GM23338 (cell line): ENCODE results near the gene ATP8B2. TPM values are rescaled to one million over a fixed set of nuclear protein-coding genes. Genes with fewer than 3 reads are reported as not detected.

Experiments used
- ATAC-seq: fragments of 200-7000 bp; cut with Tn5 transposase; 3 replicates; pipeline ENCODE4 v1.9.1; 2020
- DNase-seq: peaks from one replicate; pipeline ENCODE4 v3.0.0-alpha.2; 2015; ENCODE audit warnings: low spot score
- H2AFZ ChIP-seq: fragments of 200-600 bp; sonication (generic); 2 replicates; pipeline ENCODE4 v1.8.0; 2016; ENCODE audit warnings: antibody characterized with exemption, mild to moderate bottlenecking, moderate library complexity
- H3F3A ChIP-seq: fragments of 200-600 bp; sonication (generic); replicated peaks from 2 replicates; pipeline ENCODE4 v1.8.0; 2017; ENCODE audit warnings: antibody characterized with exemption, mixed run types, low read depth
- H3K27ac ChIP-seq: fragments of 200-600 bp; sonication (generic); 2 replicates; pipeline ENCODE4 v1.6.1; 2016; ENCODE audit warnings: low read depth
- H3K27me3 ChIP-seq: fragments of 200-600 bp; sonication (generic); 2 replicates; pipeline ENCODE4 v1.8.0; 2016; ENCODE audit warnings: mild to moderate bottlenecking, mixed run types, moderate library complexity; ENCODE audit not compliant: insufficient read depth
- H3K36me3 ChIP-seq: fragments of 200-600 bp; sonication (generic); 2 replicates; pipeline ENCODE4 v1.8.0; 2016; ENCODE audit warnings: mild to moderate bottlenecking; ENCODE audit not compliant: insufficient read depth
- H3K4me1 ChIP-seq: fragments of 200-600 bp; sonication (generic); 2 replicates; pipeline ENCODE4 v1.8.0; 2016; ENCODE audit warnings: mild to moderate bottlenecking, moderate library complexity; ENCODE audit not compliant: insufficient read depth
- H3K4me2 ChIP-seq: fragments of 200-600 bp; sonication (generic); 2 replicates; pipeline ENCODE4 v1.7.1; 2017; ENCODE audit warnings: mixed run types
- H3K4me3 ChIP-seq: fragments of 200-600 bp; sonication (generic); 2 replicates; pipeline ENCODE4 v1.6.1; 2016; ENCODE audit warnings: mixed run types
- H3K79me2 ChIP-seq: fragments of 200-600 bp; sonication (generic); replicated peaks from 2 replicates; pipeline ENCODE4 v1.8.0; 2017; ENCODE audit warnings: mild to moderate bottlenecking; ENCODE audit not compliant: insufficient read depth
- H3K9me2 ChIP-seq: fragments of 200-600 bp; sonication (generic); 2 replicates; pipeline ENCODE4 v1.8.0; 2017; ENCODE audit not compliant: insufficient read depth
- H4K20me1 ChIP-seq: fragments of 200-600 bp; sonication (generic); replicated peaks from 2 replicates; pipeline ENCODE4 v1.8.0; 2017; ENCODE audit warnings: mild to moderate bottlenecking; ENCODE audit not compliant: insufficient read depth
- H3K27ac Mint-ChIP-seq: 2 replicates; pipeline ENCODE4 v1.8.0; 2020; ENCODE audit warnings: inconsistent platforms, mild to moderate bottlenecking, moderate library complexity, mixed read lengths
- H3K27me3 Mint-ChIP-seq: 3 replicates; pipeline ENCODE4 v1.8.0; 2022; ENCODE audit warnings: low read depth, mild to moderate bottlenecking, moderate library complexity, mixed read lengths, inconsistent platforms; ENCODE audit not compliant: insufficient read depth, poor library complexity
- H3K36me3 Mint-ChIP-seq: 3 replicates; pipeline ENCODE4 v1.8.0; 2021; ENCODE audit warnings: low read depth, mild to moderate bottlenecking, inconsistent platforms, moderate library complexity, mixed read lengths
- H3K4me1 Mint-ChIP-seq: 3 replicates; pipeline ENCODE4 v1.8.0; 2020; ENCODE audit warnings: mild to moderate bottlenecking, inconsistent platforms, mixed read lengths
- H3K4me3 Mint-ChIP-seq: 3 replicates; pipeline ENCODE4 v1.8.0; 2021; ENCODE audit warnings: moderate library complexity, mild to moderate bottlenecking, inconsistent platforms, mixed read lengths
- H3K9me3 Mint-ChIP-seq: 3 replicates; pipeline ENCODE4 v1.8.0; 2020; ENCODE audit warnings: moderate library complexity, mild to moderate bottlenecking, inconsistent platforms, mixed read lengths
- CTCF ChIP-seq, 2 experiments: fragments of 200-600 bp in 1 of 2; sonication (generic) in 1 of 2; conservative IDR thresholded peaks; 2 replicates each; pipeline versions ENCODE4 v1.5.1 to v1.6.1; 2016 to 2017; ENCODE audit warnings: antibody characterized with exemption in 2 of 2, low read depth in 2 of 2, mild to moderate bottlenecking in 2 of 2, moderate library complexity in 1 of 2
- ETS1 ChIP-seq: IDR thresholded peaks from 2 replicates; pipeline ENCODE4 v1.6.1; 2016; ENCODE audit warnings: antibody characterized with exemption
- EZH2 ChIP-seq: fragments of 200-600 bp; sonication (generic); IDR thresholded peaks from one replicate; pipeline ENCODE4 v1.8.0; 2017; ENCODE audit warnings: antibody characterized with exemption, mild to moderate bottlenecking, low read depth; ENCODE audit not compliant: unreplicated experiment
- EZH2phosphoT487 ChIP-seq: fragments of 200-600 bp; sonication (generic); IDR thresholded peaks from one replicate; pipeline ENCODE4 v1.8.1; 2018; ENCODE audit warnings: antibody characterized with exemption; ENCODE audit not compliant: unreplicated experiment
- NANOG ChIP-seq: IDR thresholded peaks from 2 replicates; pipeline ENCODE4 v1.6.1; 2016; ENCODE audit warnings: antibody characterized with exemption, borderline replicate concordance
- POLR2AphosphoS5 ChIP-seq: IDR thresholded peaks from 2 replicates; pipeline ENCODE4 v1.6.1; 2016; ENCODE audit warnings: antibody characterized with exemption, low read depth
- REST ChIP-seq: IDR thresholded peaks from one replicate; pipeline ENCODE4 v1.6.1; 2018; ENCODE audit warnings: antibody characterized with exemption; ENCODE audit not compliant: unreplicated experiment
- STAT1 ChIP-seq: IDR thresholded peaks from one replicate; pipeline ENCODE4 v1.6.1; 2016; ENCODE audit warnings: antibody characterized with exemption; ENCODE audit not compliant: unreplicated experiment
- ZNF114 ChIP-seq: fragments of 250-450 bp; sonication (Bioruptor Pico); IDR thresholded peaks from 2 replicates; pipeline ENCODE4 v1.5.0; 2020; ENCODE audit warnings: mild to moderate bottlenecking, moderate library complexity
- polyA plus RNA-seq: library from polyadenylated mRNA; unstranded; fragments of >200 nt; fragmentation: Nextera tagmentation; extraction: Ambion mirVana; gene quantifications from 2 replicates; pipeline ENCODE4 v1.2.1, GENCODE V29; 2016
- total RNA-seq: library from RNA; depleted of rRNA; stranded (reverse); fragments of >200 nt; shearing (Covaris generic); gene quantifications from 2 replicates; pipeline ENCODE4 v1.2.3, GENCODE V29; 2014

Gene ATP8B2
- total and polyA plus RNA-seq, 2 experiments from 2014 or later, result 11.0 to 112 TPM

DNA sequence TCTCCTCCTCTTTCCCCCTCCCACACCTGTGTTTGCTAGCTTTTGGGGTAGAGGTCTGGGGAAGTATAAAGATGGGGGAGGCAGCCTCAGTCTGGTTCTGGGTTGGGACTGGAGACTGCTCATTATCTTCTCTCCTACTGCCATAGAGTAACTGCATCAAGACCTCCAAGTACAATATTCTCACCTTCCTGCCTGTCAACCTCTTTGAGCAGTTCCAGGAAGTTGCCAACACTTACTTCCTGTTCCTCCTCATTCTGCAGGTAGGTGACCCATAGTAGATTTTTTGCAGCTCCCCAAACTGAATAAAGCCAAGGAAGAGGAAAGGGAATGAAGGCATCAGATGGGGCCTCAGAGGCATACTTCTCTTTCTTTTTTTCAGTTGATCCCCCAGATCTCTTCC, 5.3 kb downstream of the ATP8B2 start:
- no peaks in the 10 kb centered on the region for H3K9me2 ChIP-seq
- H3K79me2 ChIP-seq, result peaks cover 24% of the 10 kb centered on the region
- ATAC-seq (no peak), DNase-seq (no peak)
- Mint-ChIP-seq H3K36me3 (peaks cover 44% of the 10 kb centered on the region), H3K4me3 (no peak overlapping the region), H3K9me3 (no peaks in the 10 kb centered on the region), H3K27ac (no peak overlapping the region), H3K4me1 (peaks cover 37% of the 10 kb centered on the region), H3K27me3 (peaks cover 22% of the 10 kb centered on the region)
- H3K36me3 ChIP-seq, result peaks cover 29% of the 10 kb centered on the region
- no peak overlapping the region for H3K4me3 ChIP-seq
- H3K27me3 ChIP-seq, result no peaks in the 10 kb centered on the region
- peaks cover 18% of the 10 kb centered on the region for H3F3A ChIP-seq
- H3K4me1 ChIP-seq, result peaks cover 26% of the 10 kb centered on the region
- H2AFZ ChIP-seq, result no peak overlapping the region
- H3K4me2 ChIP-seq, result no peak overlapping the region
- H4K20me1 ChIP-seq, result peaks cover 23% of the 10 kb centered on the region
- no peak overlapping the region for H3K27ac ChIP-seq
- TF ChIP-seq POLR2AphosphoS5 (no peak), ETS1 (no peak), STAT1 (no peak)

- Histone ChIP-seq H3K27ac (0 out of 2 replicates have a peak overlapping the region, but pooled peaks have one; percentile 68), H3K36me3 (peaks cover 54% of the 10 kb centered on the region), H3K79me2 (peaks cover 7% of the 10 kb centered on the region), H3K27me3 (no peaks in the 10 kb centered on the region), H3F3A (peaks cover 7% of the 10 kb centered on the region; the same call in 1 of the 2 replicates), H2AFZ (no peak overlapping the region), H3K4me2 (no peak overlapping the region), H3K4me3 (no peak overlapping the region), H4K20me1 (peaks cover 18% of the 10 kb centered on the region), H3K4me1 (peaks cover 5% of the 10 kb centered on the region), H3K9me2 (no peaks in the 10 kb centered on the region)
- peaks cover 71% of the 10 kb centered on the region for H3K36me3 Mint-ChIP-seq
- peaks cover 13% of the 10 kb centered on the region for H3K4me1 Mint-ChIP-seq
- ATAC-seq (no peak), DNase-seq (no peak)
- no peak overlapping the region; the same call in 2 of the 3 replicates for H3K4me3 Mint-ChIP-seq
- peaks cover 6% of the 10 kb centered on the region for H3K27me3 Mint-ChIP-seq
- H3K9me3 Mint-ChIP-seq, result no peaks in the 10 kb centered on the region
- no peak overlapping the region for H3K27ac Mint-ChIP-seq
- TF ChIP-seq EZH2phosphoT487, result no peak
- TF ChIP-seq POLR2AphosphoS5, result no peak
- TF ChIP-seq ZNF114, result no peak
- no peak for TF ChIP-seq NANOG
- no peak for TF ChIP-seq CTCF (conservative IDR thresholded peaks at IDR 0.05; ENCODE audit: low read depth in 2 of 2)
- TF ChIP-seq REST, result no peak
- no peak for TF ChIP-seq EZH2
These were observed 9.0 kb downstream of the ATP8B2 start for GRCh38 chr1:154334079-154335024.
